Erythroblast (primary cell): ENCODE measurements around the gene TEAD4.

Experiments
- GATA1 ChIP-seq: IDR thresholded peaks from 2 replicates; pipeline ENCODE4 v1.6.1; 2011; ENCODE audit warnings: low read depth, mild to moderate bottlenecking, control low read depth, low read length, moderate library complexity
- POLR2A ChIP-seq: IDR thresholded peaks from 2 replicates; pipeline ENCODE4 v1.6.1; 2011; ENCODE audit warnings: mild to moderate bottlenecking, low read length

DNA sequence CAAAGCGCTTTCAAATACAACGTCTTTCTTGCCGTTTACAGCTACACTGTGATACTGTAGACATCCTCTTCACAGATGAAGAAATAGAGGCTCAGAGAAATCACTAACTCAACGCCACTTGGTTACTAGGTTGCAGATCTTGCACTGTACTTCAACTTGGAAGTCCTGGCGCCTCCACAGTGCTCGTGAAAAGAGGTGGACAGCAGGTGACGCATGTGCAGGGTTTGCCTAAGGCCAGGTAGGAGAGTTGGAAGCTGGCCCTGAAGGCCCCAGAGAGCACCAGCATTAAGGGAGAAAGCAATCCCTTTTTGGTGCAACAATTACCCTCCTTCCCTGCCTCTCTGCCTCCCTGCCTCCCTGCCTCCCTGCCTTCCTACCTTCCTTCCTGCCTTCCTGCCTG, 95.2 kb downstream of the TEAD4 start:
- no peak for TF ChIP-seq POLR2A
- no peak for TF ChIP-seq GATA1
